HepG2 (cell line): ENCODE measurements around the gene OR52I1. TPM values are rescaled to one million over a fixed set of nuclear protein-coding genes. Genes with fewer than 3 reads are reported as not detected.

ENCODE experiments used
- ATAC-seq: fragments of 200-7000 bp; cut with Tn5 transposase; 3 replicates; pipeline ENCODE4 v1.9.1; 2020; ENCODE audit warnings: mild to moderate bottlenecking, moderate library complexity
- BruUV-seq: library from RNA; stranded (reverse); fragments of 400-500 nt; replicated peaks from 2 replicates; lab custom pipeline; 2021; lab: Mats Ljungman, UMichigan
- CTCF ChIA-PET: fragments of 300-600 bp; formaldehyde crosslinking; extraction: SDS; loops from one replicate; lab custom pipeline; 2021; ENCODE audit warnings: low total read pairs, inconsistent platforms, low intra/inter-chr PET ratio; lab: Yijun Ruan, JAX
- POLR2A ChIA-PET: fragments of 350-600 bp; sonication (Branson Sonifier 250); formaldehyde crosslinking; loops from one replicate; lab custom pipeline; 2020; ENCODE audit warnings: antibody characterized with exemption, inconsistent platforms; lab: Yijun Ruan, JAX
- DNase-seq: peaks from one replicate; pipeline ENCODE4 v3.0.0-alpha.2; 2015; ENCODE audit warnings: low spot score
- FAIRE-seq: peaks from 3 replicates; lab custom pipeline; 2011; peaks lifted over from hg19 to GRCh38; lab: Jason Lieb, UNC
- H2AFZ ChIP-seq: one replicate; pipeline ENCODE4 v1.6.1; 2011; ENCODE audit warnings: low read length, inconsistent platforms
- H3K27ac ChIP-seq: fragments of 300-600 bp; 3 replicates; pipeline ENCODE4 v1.8.0; 2011; ENCODE audit warnings: mixed run types, mild to moderate bottlenecking, mixed read lengths, low read length, inconsistent platforms; ENCODE audit not compliant: insufficient read depth; ENCODE audit errors: extremely low read length
- H3K27me3 ChIP-seq, 2 experiments: fragments of 200-600 bp in 1 of 2; 2 replicates in 1 of 2; 3 replicates in 1 of 2; pipeline versions ENCODE4 v1.6.0 to v1.8.0; 2011; ENCODE audit warnings: low read length in 2 of 2, mild to moderate bottlenecking in 2 of 2, moderate library complexity in 2 of 2, inconsistent platforms in 1 of 2; ENCODE audit not compliant: insufficient read depth in 2 of 2, control insufficient read depth in 1 of 2
- H3K36me3 ChIP-seq, 2 experiments: fragments of 200-600 bp in 1 of 2; replicated peaks in 1 of 2; 2 replicates in 1 of 2; 3 replicates in 1 of 2; pipeline versions ENCODE4 v1.5.1 to v1.8.0; 2011; ENCODE audit warnings: low read length in 2 of 2, inconsistent platforms in 1 of 2; ENCODE audit not compliant: insufficient read depth in 2 of 2, control insufficient read depth in 1 of 2
- H3K4me1 ChIP-seq: 2 replicates; pipeline ENCODE4 v1.5.1; 2012; ENCODE audit warnings: low read length, inconsistent platforms; ENCODE audit not compliant: insufficient read depth
- H3K4me2 ChIP-seq: 2 replicates; pipeline ENCODE4 v1.6.0; 2011; ENCODE audit warnings: low read depth, low read length, inconsistent platforms
- H3K4me3 ChIP-seq, 3 experiments: fragments of 200-600 bp in 1 of 3; sonication (generic), shearing (Covaris generic) in 1 of 3; replicated peaks in 1 of 3; 2 replicates each; pipeline ENCODE4 v1.5.1; 2011 to 2016; ENCODE audit warnings: low read length in 3 of 3, inconsistent platforms in 2 of 3, low read depth in 2 of 3, mild to moderate bottlenecking in 2 of 3, control low read depth in 1 of 3, mixed read lengths in 1 of 3; ENCODE audit not compliant: insufficient read depth in 1 of 3
- H3K79me2 ChIP-seq: one replicate; pipeline ENCODE4 v1.6.1; 2011; ENCODE audit warnings: low read length, inconsistent platforms; ENCODE audit not compliant: insufficient read depth
- H3K9ac ChIP-seq: 2 replicates; pipeline ENCODE4 v1.6.0; 2011; ENCODE audit warnings: mild to moderate bottlenecking, low read depth, low read length, inconsistent platforms; ENCODE audit not compliant: insufficient read depth
- H3K9me3 ChIP-seq: 2 replicates; pipeline ENCODE4 v1.5.1; 2012; ENCODE audit warnings: mild to moderate bottlenecking, low read length
- H4K20me1 ChIP-seq: 2 replicates; pipeline ENCODE4 v1.6.0; 2011; ENCODE audit warnings: inconsistent platforms, mild to moderate bottlenecking, low read length, moderate library complexity; ENCODE audit not compliant: insufficient read depth
- AKNA ChIP-seq: sonication (generic); formaldehyde crosslinking; IDR thresholded peaks from 2 replicates; pipeline ENCODE4 v1.4.0; 2020; ENCODE audit warnings: missing genetic modification reagents, borderline replicate concordance
- KLF12 ChIP-seq: sonication (generic); formaldehyde crosslinking; IDR thresholded peaks from 2 replicates; pipeline ENCODE4 v1.4.0; 2020; ENCODE audit warnings: missing genetic modification reagents, borderline replicate concordance
- RFX1 ChIP-seq: fragments of 450-650 bp; IDR thresholded peaks from 2 replicates; pipeline ENCODE4 v1.6.1; 2017
- SOX13 ChIP-seq, 3 experiments: fragments of 450-650 bp in 1 of 3; sonication (generic) in 1 of 3; formaldehyde crosslinking in 1 of 3; IDR thresholded peaks in 2 of 3; conservative IDR thresholded peaks in 1 of 3; 2 replicates each; pipeline versions ENCODE4 v1.5.0 to v1.6.1; 2016 to 2020; ENCODE audit warnings: antibody characterized with exemption in 1 of 3, mild to moderate bottlenecking in 1 of 3, missing compliant biosample characterization in 1 of 3, missing genetic modification reagents in 1 of 3, moderate library complexity in 1 of 3
- SPEN ChIP-seq: sonication (generic); formaldehyde crosslinking; IDR thresholded peaks from 2 replicates; pipeline ENCODE4 v1.5.1; 2020; ENCODE audit warnings: low read depth, mild to moderate bottlenecking, missing genetic modification reagents
- ZBTB20 ChIP-seq: sonication (generic); formaldehyde crosslinking; IDR thresholded peaks from 2 replicates; pipeline ENCODE4 v1.8.1; 2023; ENCODE audit warnings: missing genetic modification reagents, low read depth, mild to moderate bottlenecking, borderline replicate concordance
- ZNF253 ChIP-seq: sonication (generic); formaldehyde crosslinking; IDR thresholded peaks from 2 replicates; pipeline ENCODE4 v1.8.0; 2022; ENCODE audit warnings: mild to moderate bottlenecking, missing genetic modification reagents, borderline replicate concordance
- ZNF549 ChIP-seq: sonication (generic); formaldehyde crosslinking; IDR thresholded peaks from 2 replicates; pipeline ENCODE4 v1.5.0; 2020; ENCODE audit warnings: missing genetic modification reagents
- ZNF563 ChIP-seq: sonication (generic); formaldehyde crosslinking; IDR thresholded peaks from 2 replicates; pipeline ENCODE4 v1.8.0; 2022; ENCODE audit warnings: mild to moderate bottlenecking, moderate library complexity, missing genetic modification reagents
- WGBS: methylation state at CpG from one replicate; pipeline ENCODE4 v1.1.6; 2017; ENCODE audit warnings: low lambda C conversion rate; 5-methylcytosine and 5-hydroxymethylcytosine counted together
- in situ Hi-C: cut with HindIII; loops from 2 replicates; pipeline ENCODE4 v1.10.0; 2017; ENCODE audit warnings: low pct_unique_long_range_greater_than_20kb; ENCODE audit not compliant: extremely low pct_ligation_motif_present
- intact Hi-C: fragments of 100-400 bp; cut with micrococcal nuclease; formaldehyde crosslinking; loops from one replicate; pipeline ENCODE4 v1.10.0; 2022; ENCODE audit not compliant: unreplicated experiment
- polyA plus RNA-seq, 8 experiments: library from polyadenylated mRNA; depleted of rRNA in 3 of 8; stranded (reverse) in 7 of 8; unstranded in 1 of 8; fragments of >200 nt; fragmentation: Illumina TruSeq in 4 of 8; extraction: Trizol in 4 of 8; gene quantifications; 2 replicates each; pipeline versions ENCODE4 v1.2.1 to v1.2.3, GENCODE V29; 2011 to 2016; ENCODE audit warnings: low read depth in 4 of 8, missing spikeins in 1 of 8, mixed read lengths in 1 of 8; ENCODE audit not compliant: insufficient read depth in 1 of 8
- total RNA-seq, 5 experiments: library from RNA; depleted of rRNA; stranded (reverse); fragments of >200 nt; fragmentation: Illumina TruSeq; extraction: Trizol; gene quantifications; 2 replicates each; pipeline ENCODE4 v1.2.3, GENCODE V29; 2016; ENCODE audit warnings: low read depth in 1 of 5

OR52I1 gene
- total and polyA plus RNA-seq, 2 of the 13 experiments (the other 11 are each of a cell fraction or from before 2014, with no cell fraction given) = not detected

GRCh38 chr11:4560467-4560866 lies 33.4 kb upstream of the OR52I1 start:
- no peak overlapping the region for H3K4me3 ChIP-seq
- FAIRE-seq = no peak
- H3K9me3 ChIP-seq = no peaks in the 10 kb centered on the region
- H3K27me3 ChIP-seq = no peaks in the 10 kb centered on the region
- no peak overlapping the region for H3K27ac ChIP-seq
- TF ChIP-seq ZNF253 (CRISPR knock-in tag) (no peak), SOX13 (IDR thresholded peaks at IDR 0.05) (no peak), SOX13 (CRISPR knock-in tag; conservative IDR thresholded peaks at IDR 0.05 in 1 of 2, IDR thresholded peaks at IDR 0.05 in 1 of 2) (no peak), SPEN (no peak), RFX1 (no peak), AKNA (no peak), ZNF563 (CRISPR knock-in tag) (no peak), ZBTB20 (CRISPR knock-in tag) (no peak), ZNF549 (no peak), KLF12 (CRISPR knock-in tag) (no peak)
- intact Hi-C loops = no loop called here
- no peaks in the 10 kb centered on the region for H3K36me3 ChIP-seq
- H3K79me2 ChIP-seq = no peaks in the 10 kb centered on the region
- POLR2A ChIA-PET = no interaction called here
- H2AFZ ChIP-seq = no peak overlapping the region
- H3K4me2 ChIP-seq = no peak overlapping the region
- no peaks in the 10 kb centered on the region for H3K4me1 ChIP-seq
- H3K9ac ChIP-seq = no peak overlapping the region
- BruUV-seq = no TSS peak
- H4K20me1 ChIP-seq = no peaks in the 10 kb centered on the region
- no peak for DNase-seq
- 35% methylated on average over 1 of the region's 1 CpG for WGBS
- no peak for ATAC-seq
- CTCF ChIA-PET = no interaction called here
- in situ Hi-C loops = no loop called here
